Measurements from ENCODE around the gene TSHR. TPM values are rescaled to one million over a fixed set of nuclear protein-coding genes. Genes with fewer than 3 reads are reported as not detected.

The TSHR gene
- total RNA-seq, 1 donor from 2014 or later, result under 0.01 TPM

DNA sequence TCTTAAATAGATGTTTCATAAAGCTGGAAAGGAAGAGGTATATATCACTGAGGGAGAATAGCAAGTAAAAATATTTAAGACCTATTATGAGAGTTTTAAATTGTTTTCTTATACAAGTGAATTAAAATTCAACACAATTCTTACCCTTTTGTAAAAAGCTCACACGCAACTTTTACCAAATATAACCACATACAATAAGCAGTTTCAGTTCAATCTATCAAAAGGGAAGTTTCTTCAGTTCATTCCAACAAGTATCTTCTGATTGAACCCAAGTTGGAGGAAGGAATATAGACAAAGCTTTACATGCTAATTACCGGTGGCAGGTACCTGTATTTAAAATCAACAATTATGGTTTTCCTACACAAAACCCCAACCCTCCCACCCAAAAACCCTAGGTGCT is 224.2 kb downstream of the TSHR start:
- no peak for DNase-seq

DNA sequence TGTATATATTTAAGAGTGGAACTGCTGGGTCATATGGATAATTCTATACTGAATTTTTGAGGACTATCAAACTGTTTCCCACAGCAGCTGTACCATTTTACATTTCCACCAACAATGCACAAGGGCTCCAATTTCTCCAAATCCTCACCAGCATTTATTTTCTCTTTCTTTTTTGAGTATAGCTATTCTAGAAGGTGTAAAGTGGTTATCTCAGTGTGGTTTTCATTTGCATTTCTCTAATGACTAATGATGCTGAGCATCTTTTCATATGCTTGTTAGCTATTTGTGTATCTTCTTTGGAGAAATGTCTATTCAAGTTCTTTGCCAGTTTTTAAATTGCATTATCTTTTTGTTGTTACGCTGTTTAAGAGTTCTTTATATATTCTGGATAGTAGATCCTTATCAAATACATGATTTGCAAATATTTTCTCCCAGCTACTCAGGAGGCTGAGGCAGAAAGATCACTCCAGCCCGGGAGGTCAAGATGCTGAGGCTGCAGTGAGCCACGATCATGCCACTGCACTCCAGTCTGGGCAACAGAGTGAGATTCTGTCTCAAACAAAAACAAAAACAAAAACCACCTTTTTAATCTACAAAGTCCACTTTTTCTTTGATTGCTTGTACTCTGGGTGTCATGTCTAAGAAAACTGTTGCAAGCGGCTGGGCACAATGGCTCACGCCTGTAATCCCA is 232.6 kb downstream of the TSHR start:
- no peak for DNase-seq

DNA sequence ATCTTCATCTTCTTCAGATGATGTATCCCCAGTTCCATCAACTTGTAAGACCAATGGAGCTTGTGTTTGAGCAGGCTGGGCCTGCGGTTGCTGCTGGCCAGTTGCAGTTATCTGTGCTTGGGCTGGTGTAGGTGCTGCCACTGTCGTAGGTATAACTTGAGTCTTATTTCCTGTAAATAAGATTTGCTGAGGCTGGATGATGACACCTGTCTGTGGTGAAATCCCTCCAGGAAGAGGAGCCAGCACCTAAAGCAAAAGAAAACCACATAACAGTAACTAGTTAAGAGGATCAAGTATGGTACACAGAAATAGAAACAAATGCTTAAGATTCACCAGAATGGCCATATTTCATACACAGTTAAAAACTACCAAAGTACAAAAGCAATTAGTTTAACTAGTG is 237.2 kb downstream of the TSHR start:
- DNase-seq, result no peak

DNA sequence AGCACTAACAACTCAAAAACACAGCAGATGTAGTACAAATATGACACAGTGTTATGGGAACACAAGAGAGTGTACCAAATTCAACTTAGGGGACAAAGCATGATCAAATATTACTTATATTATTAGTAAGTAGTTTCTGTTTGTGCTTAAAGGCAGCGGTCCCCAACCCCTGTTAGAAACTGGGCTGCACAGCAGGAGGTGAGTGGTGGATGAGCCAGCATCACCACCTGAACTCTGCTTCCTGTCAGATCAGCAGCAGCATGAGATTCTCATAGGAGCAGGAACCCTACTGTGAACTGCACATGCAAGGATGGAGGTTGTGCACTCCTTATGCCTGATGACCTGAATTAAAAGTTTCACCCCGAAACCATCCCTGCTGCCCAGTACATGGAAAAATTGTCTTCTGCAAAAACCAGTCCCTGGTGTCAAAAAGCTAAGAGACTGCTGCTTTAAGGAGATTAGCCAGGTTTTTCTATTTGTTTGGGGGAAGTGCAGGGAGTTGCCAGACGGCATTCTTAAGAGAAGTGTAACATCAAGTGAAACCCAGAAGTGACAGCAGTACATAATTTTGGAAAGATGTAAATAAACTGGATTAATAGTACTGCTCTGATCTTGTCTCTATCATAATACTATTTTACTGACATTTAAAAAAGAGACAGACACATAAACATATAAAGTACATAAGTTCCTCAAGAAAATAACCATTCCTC is 238.7 kb downstream of the TSHR start:
- DNase-seq, result no peak

Other genes with a start within 250 kb of the TSHR start
- 38.2 TPM for gene CEP128, start 13.9 kb upstream of the TSHR start, total RNA-seq